Neural progenitor cell (in vitro differentiated cells): ENCODE results near the gene MOV10L1. TPM values are rescaled to one million over a fixed set of nuclear protein-coding genes. Genes with fewer than 3 reads are reported as not detected.

Experiments
- DNase-seq: peaks from one replicate; pipeline ENCODE4 v3.0.0-alpha.2; 2016; ENCODE audit warnings: low spot score
- H2AFZ ChIP-seq: fragments of 200-600 bp; sonication (generic); replicated peaks from 2 replicates; pipeline ENCODE4 v1.6.1; 2016; ENCODE audit warnings: antibody characterized with exemption
- H3F3A ChIP-seq: fragments of 200-600 bp; sonication (generic); 2 replicates; pipeline ENCODE4 v1.6.1; 2016; ENCODE audit warnings: antibody characterized with exemption, low read depth
- H3K27ac ChIP-seq: fragments of 200-600 bp; sonication (generic); 2 replicates; pipeline ENCODE4 v1.5.1; 2016; ENCODE audit warnings: mild to moderate bottlenecking
- H3K27me3 ChIP-seq: fragments of 200-600 bp; sonication (generic); 2 replicates; pipeline ENCODE4 v1.6.1; 2016; ENCODE audit warnings: mild to moderate bottlenecking, moderate library complexity
- H3K36me3 ChIP-seq: fragments of 200-600 bp; sonication (generic); 2 replicates; pipeline ENCODE4 v1.5.1; 2016
- H3K4me1 ChIP-seq: fragments of 200-600 bp; sonication (generic); 2 replicates; pipeline ENCODE4 v1.6.1; 2016; ENCODE audit warnings: mixed run types
- H3K4me2 ChIP-seq: fragments of 200-600 bp; sonication (generic); 2 replicates; pipeline ENCODE4 v1.6.1; 2016
- H3K4me3 ChIP-seq: fragments of 200-600 bp; sonication (generic); 2 replicates; pipeline ENCODE4 v1.5.1; 2016
- H3K79me2 ChIP-seq: fragments of 200-600 bp; sonication (generic); 2 replicates; pipeline ENCODE4 v1.6.1; 2016; ENCODE audit warnings: low read depth
- H3K9ac ChIP-seq: fragments of 200-600 bp; sonication (generic); 2 replicates; pipeline ENCODE4 v1.6.1; 2016
- H3K9me3 ChIP-seq: fragments of 200-600 bp; sonication (generic); 2 replicates; pipeline ENCODE4 v1.5.1; 2016; ENCODE audit warnings: low read depth
- H4K20me1 ChIP-seq: fragments of 200-600 bp; sonication (generic); 2 replicates; pipeline ENCODE4 v1.6.1; 2016; ENCODE audit warnings: low read depth
- H3K27ac Mint-ChIP-seq: 3 replicates; pipeline ENCODE4 v1.8.0; 2021; ENCODE audit warnings: mixed read lengths
- H3K27me3 Mint-ChIP-seq: 2 replicates; pipeline ENCODE4 v1.8.0; 2022; ENCODE audit warnings: low read depth, mild to moderate bottlenecking, inconsistent platforms, moderate library complexity, mixed read lengths; ENCODE audit not compliant: insufficient read depth
- H3K36me3 Mint-ChIP-seq: 3 replicates; pipeline ENCODE4 v1.8.0; 2021; ENCODE audit warnings: mixed read lengths
- H3K4me1 Mint-ChIP-seq: 3 replicates; pipeline ENCODE4 v1.8.0; 2021; ENCODE audit warnings: mixed read lengths
- H3K4me3 Mint-ChIP-seq: 3 replicates; pipeline ENCODE4 v1.8.0; 2021; ENCODE audit warnings: mild to moderate bottlenecking, moderate library complexity, mixed read lengths
- H3K9me3 Mint-ChIP-seq: 3 replicates; pipeline ENCODE4 v1.8.0; 2020; ENCODE audit warnings: mixed read lengths
- EZH2 ChIP-seq: fragments of 200-600 bp; sonication (generic); IDR thresholded peaks from 2 replicates; pipeline ENCODE4 v1.6.1; 2017; ENCODE audit warnings: antibody characterized with exemption, mild to moderate bottlenecking, moderate library complexity
- EZH2phosphoT487 ChIP-seq: fragments of 200-600 bp; sonication (generic); IDR thresholded peaks from 2 replicates; pipeline ENCODE4 v1.6.1; 2017; ENCODE audit warnings: antibody characterized with exemption
- total RNA-seq: library from RNA; depleted of rRNA; stranded (reverse); fragments of >200 nt; gene quantifications from 2 replicates; pipeline ENCODE4 v1.2.3, GENCODE V29; 2015; ENCODE audit warnings: low replicate concordance
- TF ChIP-seq, protein P1 (sequence below): fragments of 200-600 bp; sonication (generic); IDR thresholded peaks from 2 replicates; pipeline ENCODE4 v1.5.1; 2017; ENCODE audit warnings: antibody characterized with exemption, mild to moderate bottlenecking

The MOV10L1 gene
- total RNA-seq, 1 donor from 2014 or later = not detected

DNA sequence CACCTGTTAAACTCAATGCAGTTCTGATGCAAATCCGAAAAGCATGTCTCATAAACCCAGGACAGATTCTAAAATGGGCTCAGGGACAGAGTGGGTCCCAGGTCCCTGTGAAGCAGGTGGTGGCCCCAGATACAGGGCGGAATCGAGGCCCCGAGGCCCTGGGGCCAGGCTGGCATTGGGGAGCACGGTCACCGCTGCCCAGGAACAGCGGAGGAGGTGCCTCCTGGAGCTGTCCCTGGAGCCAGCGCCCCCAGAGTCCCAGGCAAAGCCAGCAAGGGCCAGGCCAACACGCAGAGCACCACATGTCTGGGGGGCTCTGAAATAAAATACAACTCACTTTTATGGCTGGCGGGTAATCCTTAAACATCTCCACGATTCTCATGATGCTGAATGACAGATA, 21.7 kb upstream of the MOV10L1 start:
- Histone ChIP-seq H3K27ac (no peak overlapping the region), H4K20me1 (no peaks in the 10 kb centered on the region), H3K4me1 (no peaks in the 10 kb centered on the region), H2AFZ (no peak overlapping the region), H3K4me2 (no peak overlapping the region), H3K27me3 (no peaks in the 10 kb centered on the region), H3F3A (no peaks in the 10 kb centered on the region), H3K9ac (no peak overlapping the region), H3K9me3 (no peaks in the 10 kb centered on the region), H3K79me2 (no peaks in the 10 kb centered on the region), H3K4me3 (no peak overlapping the region), H3K36me3 (no peaks in the 10 kb centered on the region)
- Mint-ChIP-seq H3K4me3 (no peak overlapping the region), H3K4me1 (peaks cover 6% of the 10 kb centered on the region), H3K36me3 (no peaks in the 10 kb centered on the region), H3K9me3 (no peaks in the 10 kb centered on the region), H3K27me3 (peaks cover 9% of the 10 kb centered on the region), H3K27ac (no peak overlapping the region)
- DNase-seq = no peak
- TF ChIP-seq EZH2phosphoT487 = no peak
- no peak for TF ChIP-seq EZH2
- TF ChIP-seq, protein P1, sequence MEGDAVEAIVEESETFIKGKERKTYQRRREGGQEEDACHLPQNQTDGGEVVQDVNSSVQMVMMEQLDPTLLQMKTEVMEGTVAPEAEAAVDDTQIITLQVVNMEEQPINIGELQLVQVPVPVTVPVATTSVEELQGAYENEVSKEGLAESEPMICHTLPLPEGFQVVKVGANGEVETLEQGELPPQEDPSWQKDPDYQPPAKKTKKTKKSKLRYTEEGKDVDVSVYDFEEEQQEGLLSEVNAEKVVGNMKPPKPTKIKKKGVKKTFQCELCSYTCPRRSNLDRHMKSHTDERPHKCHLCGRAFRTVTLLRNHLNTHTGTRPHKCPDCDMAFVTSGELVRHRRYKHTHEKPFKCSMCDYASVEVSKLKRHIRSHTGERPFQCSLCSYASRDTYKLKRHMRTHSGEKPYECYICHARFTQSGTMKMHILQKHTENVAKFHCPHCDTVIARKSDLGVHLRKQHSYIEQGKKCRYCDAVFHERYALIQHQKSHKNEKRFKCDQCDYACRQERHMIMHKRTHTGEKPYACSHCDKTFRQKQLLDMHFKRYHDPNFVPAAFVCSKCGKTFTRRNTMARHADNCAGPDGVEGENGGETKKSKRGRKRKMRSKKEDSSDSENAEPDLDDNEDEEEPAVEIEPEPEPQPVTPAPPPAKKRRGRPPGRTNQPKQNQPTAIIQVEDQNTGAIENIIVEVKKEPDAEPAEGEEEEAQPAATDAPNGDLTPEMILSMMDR = no peak

DNA sequence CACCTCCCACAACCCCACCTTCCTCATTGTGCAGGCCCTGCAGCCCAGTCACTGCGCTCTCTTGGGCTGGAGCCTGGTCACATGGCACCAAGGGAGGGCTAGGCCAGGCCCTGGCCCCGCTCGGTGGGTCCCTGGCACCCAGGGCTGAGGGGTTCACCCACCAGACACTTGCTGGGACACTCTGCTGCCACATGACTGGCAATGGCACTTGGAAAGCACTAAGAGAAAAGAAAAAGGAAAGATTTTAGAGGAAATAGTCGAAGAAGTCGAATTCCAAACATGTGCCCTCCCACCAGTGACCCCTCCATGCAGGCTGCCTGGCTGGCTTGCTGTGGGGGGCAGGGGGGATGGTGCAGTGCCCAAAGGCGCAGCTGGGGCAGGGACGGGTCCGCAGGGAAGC, 19.4 kb upstream of the MOV10L1 start:
- Histone ChIP-seq H3K4me2 (no peak overlapping the region), H3K27ac (no peak overlapping the region), H3K36me3 (no peaks in the 10 kb centered on the region), H3K9me3 (no peaks in the 10 kb centered on the region), H4K20me1 (no peaks in the 10 kb centered on the region), H3F3A (no peaks in the 10 kb centered on the region), H3K4me1 (no peaks in the 10 kb centered on the region), H2AFZ (no peak overlapping the region), H3K27me3 (no peaks in the 10 kb centered on the region), H3K4me3 (no peak overlapping the region), H3K79me2 (no peaks in the 10 kb centered on the region), H3K9ac (peak overlapping the region; percentile 37)
- Mint-ChIP-seq H3K36me3 (no peaks in the 10 kb centered on the region), H3K27me3 (peaks cover 9% of the 10 kb centered on the region), H3K27ac (no peak overlapping the region), H3K9me3 (no peaks in the 10 kb centered on the region), H3K4me1 (peaks cover 6% of the 10 kb centered on the region), H3K4me3 (no peak overlapping the region)
- DNase-seq = no peak
- TF ChIP-seq EZH2phosphoT487 = no peak
- TF ChIP-seq EZH2 = no peak
- TF ChIP-seq, protein P1 = no peak

DNA sequence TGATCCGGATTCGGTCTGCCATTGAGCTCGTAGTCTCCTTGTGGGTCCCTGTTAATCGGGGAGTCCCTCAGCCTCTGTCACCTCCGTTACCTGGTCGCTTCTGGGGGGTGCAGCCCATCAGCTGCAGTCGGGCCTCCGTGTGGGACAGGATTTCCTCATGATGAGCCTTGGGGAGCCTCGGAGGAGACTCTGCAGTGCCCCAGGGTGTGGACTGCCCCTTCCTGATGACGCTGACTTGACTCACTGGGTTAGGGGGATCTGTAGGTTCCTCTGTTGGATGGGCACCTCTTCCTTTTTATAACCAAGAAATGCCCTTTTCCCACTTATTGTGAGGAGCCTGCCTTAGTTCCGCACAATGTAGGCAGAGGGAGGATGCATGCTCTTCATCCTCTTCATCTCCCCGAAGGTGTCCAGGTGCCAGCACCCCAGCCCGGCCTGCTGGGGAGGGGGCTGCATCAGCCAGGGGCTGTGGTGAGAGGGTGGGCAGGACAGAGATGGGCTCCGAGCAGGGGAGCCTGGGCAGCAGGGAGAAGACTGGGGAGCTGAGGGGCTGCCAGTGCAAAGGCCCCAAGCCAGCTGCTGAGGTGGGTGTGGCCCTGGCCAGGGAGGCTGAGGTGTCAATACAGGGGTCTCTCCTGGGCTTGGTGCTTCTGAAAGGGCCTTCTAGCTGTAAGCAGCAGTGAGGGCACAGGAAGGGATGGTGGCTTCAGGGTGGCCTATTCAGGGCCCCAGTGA, 18.2 kb upstream of the MOV10L1 start:
- no peaks in the 10 kb centered on the region for H3K9me3 ChIP-seq
- no peak overlapping the region for H2AFZ ChIP-seq
- Mint-ChIP-seq H3K27me3 (peaks cover 6% of the 10 kb centered on the region), H3K27ac (no peak overlapping the region), H3K36me3 (no peaks in the 10 kb centered on the region), H3K4me3 (no peak overlapping the region), H3K4me1 (peaks cover 8% of the 10 kb centered on the region), H3K9me3 (no peaks in the 10 kb centered on the region)
- H3K79me2 ChIP-seq = no peaks in the 10 kb centered on the region
- no peak overlapping the region for H3K9ac ChIP-seq
- H3F3A ChIP-seq = no peaks in the 10 kb centered on the region
- no peaks in the 10 kb centered on the region for H4K20me1 ChIP-seq
- no peak overlapping the region for H3K27ac ChIP-seq
- H3K4me3 ChIP-seq = no peak overlapping the region
- H3K27me3 ChIP-seq = no peaks in the 10 kb centered on the region
- TF ChIP-seq, protein P1 = no peak
- TF ChIP-seq EZH2 = no peak
- TF ChIP-seq EZH2phosphoT487 = no peak
- no peaks in the 10 kb centered on the region for H3K36me3 ChIP-seq
- H3K4me1 ChIP-seq = no peaks in the 10 kb centered on the region
- no peak for DNase-seq
- H3K4me2 ChIP-seq = no peak overlapping the region
